H9 (cell line): Measurements from ENCODE around the gene EVL. TPM values are rescaled to one million over a fixed set of nuclear protein-coding genes. Genes with fewer than 3 reads are reported as not detected.

Experiments used
- DNase-seq: peaks from one replicate; pipeline ENCODE4 v3.0.0-alpha.2; 2017
- H2AFZ ChIP-seq: one replicate; pipeline ENCODE4 v1.6.1; 2013; ENCODE audit warnings: mild to moderate bottlenecking, low read length, control low read depth, moderate library complexity
- H2AK5ac ChIP-seq: 2 replicates; pipeline ENCODE4 v1.6.1; 2013; ENCODE audit warnings: low read length, control low read depth, mixed read lengths; ENCODE audit not compliant: insufficient read length
- H2BK120ac ChIP-seq: one replicate; pipeline ENCODE4 v1.6.1; 2013; ENCODE audit warnings: low read depth, mild to moderate bottlenecking, low read length, control low read depth, inconsistent platforms; ENCODE audit not compliant: poor library complexity, severe bottlenecking
- H2BK12ac ChIP-seq: 2 replicates; pipeline ENCODE4 v1.6.1; 2013; ENCODE audit warnings: low read length, control low read depth, mixed read lengths, low read depth; ENCODE audit not compliant: insufficient read length
- H2BK15ac ChIP-seq: 2 replicates; pipeline ENCODE4 v1.6.1; 2013; ENCODE audit warnings: low read depth, low read length, control low read depth
- H2BK20ac ChIP-seq: one replicate; pipeline ENCODE4 v1.6.1; 2013; ENCODE audit warnings: low read depth, mild to moderate bottlenecking, low read length, control low read depth, inconsistent platforms; ENCODE audit not compliant: poor library complexity, severe bottlenecking
- H2BK5ac ChIP-seq: 2 replicates; pipeline ENCODE4 v1.6.1; 2013; ENCODE audit warnings: low read length, control low read depth, mixed read lengths; ENCODE audit not compliant: insufficient read length
- H3K14ac ChIP-seq: 2 replicates; pipeline ENCODE4 v1.6.1; 2013; ENCODE audit warnings: low read length, control low read depth; ENCODE audit not compliant: insufficient read depth
- H3K18ac ChIP-seq: 2 replicates; pipeline ENCODE4 v1.6.1; 2013; ENCODE audit warnings: low read depth, mild to moderate bottlenecking, mixed read lengths, low read length, control low read depth; ENCODE audit not compliant: insufficient read length
- H3K23ac ChIP-seq: 2 replicates; pipeline ENCODE4 v1.6.1; 2013; ENCODE audit warnings: low read length, control low read depth, mixed read lengths, low read depth; ENCODE audit not compliant: insufficient read length
- H3K23me2 ChIP-seq: 2 replicates; pipeline ENCODE4 v1.6.1; 2013; ENCODE audit warnings: low read depth, mild to moderate bottlenecking, mixed read lengths, low read length, control low read depth; ENCODE audit not compliant: insufficient read length, poor library complexity, severe bottlenecking
- H3K27ac ChIP-seq: 2 replicates; pipeline ENCODE4 v1.5.1; 2013; ENCODE audit warnings: low read length, control low read depth, mixed read lengths, low read depth; ENCODE audit not compliant: insufficient read length
- H3K27me3 ChIP-seq: 2 replicates; pipeline ENCODE4 v1.6.1; 2013; ENCODE audit warnings: low read length, control low read depth, inconsistent platforms; ENCODE audit not compliant: insufficient read depth
- H3K4ac ChIP-seq: 2 replicates; pipeline ENCODE4 v1.6.1; 2013; ENCODE audit warnings: low read depth, mild to moderate bottlenecking, control low read depth, inconsistent platforms, low read length, moderate library complexity
- H3K4me1 ChIP-seq: 2 replicates; pipeline ENCODE4 v1.6.1; 2013; ENCODE audit warnings: low read length, control low read depth, inconsistent platforms; ENCODE audit not compliant: insufficient read depth
- H3K4me2 ChIP-seq: 2 replicates; pipeline ENCODE4 v1.6.1; 2013; ENCODE audit warnings: low read length, control low read depth, mixed read lengths; ENCODE audit not compliant: insufficient read length, insufficient read depth
- H3K56ac ChIP-seq: 2 replicates; pipeline ENCODE4 v1.6.1; 2013; ENCODE audit warnings: low read depth, mild to moderate bottlenecking, mixed read lengths, low read length, control low read depth; ENCODE audit not compliant: insufficient read length
- H3K79me1 ChIP-seq: 2 replicates; pipeline ENCODE4 v1.6.1; 2013; ENCODE audit warnings: low read depth, mild to moderate bottlenecking, moderate library complexity, low read length, control low read depth, inconsistent platforms; ENCODE audit not compliant: insufficient read depth, poor library complexity, severe bottlenecking
- H3K79me2 ChIP-seq: 2 replicates; pipeline ENCODE4 v1.6.1; 2013; ENCODE audit warnings: low read length, control low read depth, inconsistent platforms; ENCODE audit not compliant: insufficient read depth
- H3K9ac ChIP-seq: 2 replicates; pipeline ENCODE4 v1.6.1; 2013; ENCODE audit warnings: low read length, control low read depth, mixed read lengths; ENCODE audit not compliant: insufficient read length; ENCODE audit errors: extremely low read depth
- H3K9me3 ChIP-seq: one replicate; pipeline ENCODE4 v1.6.1; 2013; ENCODE audit warnings: low read depth, low read length, inconsistent platforms; ENCODE audit not compliant: control insufficient read depth
- H3T11ph ChIP-seq: one replicate; pipeline ENCODE4 v1.6.1; 2013; ENCODE audit warnings: mild to moderate bottlenecking, low read length, control low read depth, inconsistent platforms
- H4K20me1 ChIP-seq: one replicate; pipeline ENCODE4 v1.6.1; 2013; ENCODE audit not compliant: control insufficient read depth, insufficient read length, insufficient read depth
- H4K5ac ChIP-seq: 2 replicates; pipeline ENCODE4 v1.6.1; 2013; ENCODE audit warnings: low read depth, mild to moderate bottlenecking, mixed read lengths, low read length, control low read depth; ENCODE audit not compliant: insufficient read length
- H4K8ac ChIP-seq: replicated peaks from 2 replicates; pipeline ENCODE4 v1.6.1; 2013; ENCODE audit warnings: low read length, control low read depth, mixed read lengths, low read depth; ENCODE audit not compliant: insufficient read length
- H4K91ac ChIP-seq: 2 replicates; pipeline ENCODE4 v1.6.1; 2013; ENCODE audit warnings: low read depth, mild to moderate bottlenecking, moderate library complexity, mixed read lengths, low read length, control low read depth; ENCODE audit not compliant: insufficient read length
- H3K27ac Mint-ChIP-seq, 3 experiments: 2 replicates in 2 of 3; 3 replicates in 1 of 3; pipeline ENCODE4 v1.8.0; 2020 to 2021; ENCODE audit warnings: mixed read lengths in 3 of 3, mild to moderate bottlenecking in 1 of 3, moderate library complexity in 1 of 3
- H3K27me3 Mint-ChIP-seq: 2 replicates; pipeline ENCODE4 v1.8.0; 2021; ENCODE audit warnings: low read depth, mild to moderate bottlenecking, moderate library complexity, mixed read lengths
- H3K36me3 Mint-ChIP-seq, 3 experiments: 2 replicates in 2 of 3; 3 replicates in 1 of 3; pipeline ENCODE4 v1.8.0; 2020 to 2021; ENCODE audit warnings: low read depth in 3 of 3, mixed read lengths in 3 of 3; ENCODE audit not compliant: insufficient read depth in 1 of 3
- H3K4me1 Mint-ChIP-seq, 2 experiments: 2 replicates each; pipeline ENCODE4 v1.8.0; 2020; ENCODE audit warnings: mixed read lengths in 2 of 2
- H3K4me3 Mint-ChIP-seq, 2 experiments: 2 replicates in 1 of 2; 3 replicates in 1 of 2; pipeline ENCODE4 v1.8.0; 2020 to 2021; ENCODE audit warnings: mild to moderate bottlenecking in 2 of 2, mixed read lengths in 2 of 2, moderate library complexity in 1 of 2
- H3K9me3 Mint-ChIP-seq, 2 experiments: 2 replicates in 1 of 2; 3 replicates in 1 of 2; pipeline ENCODE4 v1.8.0; 2020; ENCODE audit warnings: mild to moderate bottlenecking in 2 of 2, mixed read lengths in 2 of 2, moderate library complexity in 1 of 2
- CTCF ChIP-seq: fragments of 200-600 bp; sonication (generic); conservative IDR thresholded peaks from 3 replicates; pipeline ENCODE4 v1.8.0; 2021; ENCODE audit warnings: antibody characterized with exemption, mild to moderate bottlenecking
- WGBS: extraction: QIAGEN DNeasy Blood & Tissue Kit; methylation state at CpG from one replicate; pipeline ENCODE4 v1.1.7; 2013; ENCODE audit warnings: missing lambda C conversion rate, low lambda C conversion rate, mixed read lengths; ENCODE audit not compliant: insufficient read length; ENCODE audit errors: extremely low coverage; 5-methylcytosine and 5-hydroxymethylcytosine counted together
- total RNA-seq: library from RNA; stranded (reverse); gene quantifications from 2 replicates; pipeline ENCODE4 v1.2.1, GENCODE V29; 2021

EVL gene
- total RNA-seq, 1 experiment from 2014 or later = 53.2 TPM

GRCh38 chr14:100144645-100144995 is 79.4 kb downstream of the EVL start:
- no peaks in the 10 kb centered on the region for H3K9me3 Mint-ChIP-seq
- Histone ChIP-seq H3K27ac (no peak overlapping the region), H3K4me2 (no peak overlapping the region), H4K20me1 (no peaks in the 10 kb centered on the region), H2BK120ac (no peak overlapping the region), H3K9ac (no peak overlapping the region), H2BK20ac (no peak overlapping the region), H3T11ph (no peak overlapping the region), H2BK5ac (no peak overlapping the region), H2AFZ (no peak overlapping the region), H3K27me3 (no peaks in the 10 kb centered on the region), H3K79me2 (no peaks in the 10 kb centered on the region), H3K4me1 (peaks cover 2% of the 10 kb centered on the region; the same call in 1 of the 2 replicates), H3K14ac (no peak overlapping the region), H2BK15ac (no peak overlapping the region), H2BK12ac (no peak overlapping the region), H4K91ac (no peak overlapping the region), H4K8ac (no peak overlapping the region), H3K56ac (no peak overlapping the region), H3K9me3 (no peaks in the 10 kb centered on the region), H3K79me1 (no peaks in the 10 kb centered on the region), H4K5ac (no peak overlapping the region), H3K23ac (no peak overlapping the region), H3K4ac (no peak overlapping the region), H3K18ac (no peak overlapping the region), H2AK5ac (no peak overlapping the region), H3K23me2 (no peaks in the 10 kb centered on the region)
- no peaks in the 10 kb centered on the region for H3K27me3 Mint-ChIP-seq
- H3K36me3 Mint-ChIP-seq = peaks cover 0 to 5% (median 3%) of the 10 kb centered on the region in 3 experiments; a peak in 3 of 7 replicates
- DNase-seq = no peak
- H3K4me3 Mint-ChIP-seq = no peak overlapping the region
- H3K27ac Mint-ChIP-seq = 0 out of 7 replicates have a peak overlapping the region, but pooled peaks of 1 of the 3 experiments have one; percentile 14
- TF ChIP-seq CTCF = no peak
- peaks cover 10 to 17% of the 10 kb centered on the region in 2 experiments for H3K4me1 Mint-ChIP-seq
- WGBS = no CpG with 5 or more reads among the region's 4 CpGs
